GM13976 (cell line): ENCODE data around the gene DNASE1L3.
"Not testable (repeated sequence)": the region's sequence is repeated elsewhere in the genome, so short reads cannot be mapped to it uniquely, and the experiment has no call there.

ENCODE experiments used
- DNase-seq: peaks from one replicate; pipeline ENCODE4 v3.0.0; 2012; ENCODE audit warnings: low spot score
- CTCF ChIP-seq: IDR thresholded peaks from 2 replicates; pipeline ENCODE4 v1.5.1; 2012; ENCODE audit warnings: borderline replicate concordance, mild to moderate bottlenecking; ENCODE audit not compliant: insufficient read depth; ENCODE audit errors: extremely low read depth, missing control alignments, control extremely low read depth
- in situ Hi-C: fragments of 300-500 bp; cut with MboI; formaldehyde crosslinking; loops from one replicate; pipeline ENCODE4 v1.12.0; 2022; ENCODE audit warnings: low sequenced_read_pairs, mixed read lengths, inconsistent platforms; ENCODE audit not compliant: unreplicated experiment

Gene DNASE1L3

GRCh38 chr3:58234516-58234931, 23.8 kb upstream of the DNASE1L3 start:
- no peak for TF ChIP-seq CTCF
- in situ Hi-C loops: no loop called here
- DNase-seq: no peak

- in situ Hi-C loops: no loop called here
- no peak for TF ChIP-seq CTCF
- DNase-seq: no peak
These were observed 20.9 kb upstream of the DNASE1L3 start for GRCh38 chr3:58231666-58232065.

- no peak for TF ChIP-seq CTCF
- in situ Hi-C loops: no loop called here
These were observed 20.2 kb upstream of the DNASE1L3 start for GRCh38 chr3:58230876-58231552.

GRCh38 chr3:58227933-58228332, 17.2 kb upstream of the DNASE1L3 start:
- DNase-seq, in situ Hi-C loops: not testable (repeated sequence)

More at GRCh38 chr3:58230876-58231552, 20.2 kb upstream of the DNASE1L3 start:
- DNase-seq: no peak

- no peak for DNase-seq
- TF ChIP-seq CTCF: no peak
- in situ Hi-C loops: loop anchor here (5.0 kb wide), 1 partner anchor 37 kb away; no protein-coding TSS in a partner anchor
These were observed 13.1 kb upstream of the DNASE1L3 start for GRCh38 chr3:58223855-58224254.

GRCh38 chr3:58222161-58222724, 11.5 kb upstream of the DNASE1L3 start:
- in situ Hi-C loops: loop anchor here (5.0 kb wide), 1 partner anchor 35 kb away; no protein-coding TSS in a partner anchor
- no peak for TF ChIP-seq CTCF
- DNase-seq: no peak

GRCh38 chr3:58218904-58219303, 8.1 kb upstream of the DNASE1L3 start:
- in situ Hi-C loops: no loop called here
- no peak for DNase-seq
- no peak for TF ChIP-seq CTCF
